Fibroblast of skin of left biceps (primary cell): ENCODE measurements around the gene IFNAR1.

ENCODE experiments used
- DNase-seq, 2 experiments: peaks; one replicate each; pipeline ENCODE4 v3.0.0-alpha.2; 2013; ENCODE audit warnings: low read depth in 2 of 2

The IFNAR1 gene

DNA sequence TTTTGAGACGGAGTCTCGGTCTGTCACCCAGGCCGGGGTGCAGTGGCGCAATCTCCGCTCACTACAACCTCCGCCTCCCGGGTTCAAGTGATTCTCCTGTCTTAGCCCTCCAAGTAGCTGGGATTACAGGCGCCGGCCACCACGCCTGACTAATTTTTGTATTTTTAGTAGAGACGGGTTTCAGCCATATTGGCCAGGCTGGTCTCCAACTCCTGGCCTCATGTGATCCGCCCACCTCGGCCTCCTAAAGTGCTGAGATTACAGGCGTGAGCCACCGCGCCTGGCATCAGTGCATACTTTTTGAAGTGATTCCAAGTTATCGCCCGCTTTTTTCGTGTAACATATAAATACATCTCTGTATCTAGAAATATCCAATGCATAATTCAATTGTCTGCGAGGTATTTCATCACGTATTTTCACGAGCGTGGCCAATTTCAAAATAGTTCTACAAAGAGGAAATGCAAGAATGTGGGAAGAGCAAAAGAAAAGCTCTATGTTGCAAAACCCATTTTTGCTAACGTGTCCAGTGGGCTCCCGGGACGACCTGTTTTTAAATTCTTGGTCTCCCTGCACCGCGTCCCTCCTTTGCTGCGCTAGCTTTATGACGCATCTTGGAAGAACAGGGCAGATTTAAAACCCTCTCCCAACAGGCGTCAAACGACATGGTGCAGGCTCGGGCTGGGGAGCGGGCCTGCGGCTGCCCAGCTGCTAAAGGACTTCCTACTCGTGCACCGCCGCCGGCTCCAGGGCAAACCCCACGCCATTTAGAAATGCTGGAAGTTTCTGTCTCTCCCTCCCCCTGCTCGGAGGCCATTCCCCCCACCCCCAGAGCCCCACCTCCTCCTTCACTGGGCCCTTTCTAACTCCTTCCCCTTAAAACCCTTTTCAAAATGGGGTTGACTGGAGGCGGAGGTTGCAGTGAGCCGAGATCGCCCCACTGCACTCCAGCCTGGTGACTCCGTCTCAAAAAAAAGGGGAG is 77.5 kb downstream of the IFNAR1 start:
- peak in 1 of 2 experiments; percentile 42 for DNase-seq

DNA sequence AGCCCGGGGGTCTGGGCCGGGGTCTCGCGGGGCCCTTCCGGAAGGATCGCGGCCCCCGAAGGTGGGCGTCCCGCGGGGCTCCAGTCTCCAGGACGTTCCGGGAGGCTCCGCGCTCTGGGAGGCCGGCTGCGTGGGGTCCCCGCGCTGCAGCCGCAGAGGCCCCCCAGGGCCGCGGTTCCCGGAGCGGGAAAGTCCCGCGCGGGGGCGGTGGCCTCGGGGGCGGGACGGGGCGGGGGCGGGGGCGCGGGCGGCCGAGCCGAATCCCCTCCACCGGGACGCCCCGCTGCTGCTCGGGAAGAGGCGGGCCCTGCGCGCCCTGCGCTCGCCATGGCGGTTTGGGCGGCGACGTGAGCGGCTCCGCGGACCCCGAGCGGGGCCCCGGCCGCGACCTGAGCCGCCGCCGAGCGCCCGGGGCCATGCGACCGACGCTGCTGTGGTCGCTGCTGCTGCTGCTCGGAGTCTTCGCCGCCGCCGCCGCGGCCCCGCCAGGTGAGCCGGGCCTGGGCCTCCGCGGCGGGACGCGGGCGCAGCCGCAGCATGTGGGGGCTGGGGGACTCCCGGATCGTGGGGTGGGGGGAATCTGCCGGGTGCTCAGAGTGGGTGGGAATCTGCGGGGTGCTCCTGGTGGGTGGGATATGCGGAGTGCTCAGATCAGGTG is 78.5 kb downstream of the IFNAR1 start, which contains the start of gene IFNGR2:
Gene IFNGR2 (plus strand): TSS at position 286 of the 658 bp plus-strand sequence. CDS start 131 bp downstream, at position 417.
- DNase-seq, result no peak

DNA sequence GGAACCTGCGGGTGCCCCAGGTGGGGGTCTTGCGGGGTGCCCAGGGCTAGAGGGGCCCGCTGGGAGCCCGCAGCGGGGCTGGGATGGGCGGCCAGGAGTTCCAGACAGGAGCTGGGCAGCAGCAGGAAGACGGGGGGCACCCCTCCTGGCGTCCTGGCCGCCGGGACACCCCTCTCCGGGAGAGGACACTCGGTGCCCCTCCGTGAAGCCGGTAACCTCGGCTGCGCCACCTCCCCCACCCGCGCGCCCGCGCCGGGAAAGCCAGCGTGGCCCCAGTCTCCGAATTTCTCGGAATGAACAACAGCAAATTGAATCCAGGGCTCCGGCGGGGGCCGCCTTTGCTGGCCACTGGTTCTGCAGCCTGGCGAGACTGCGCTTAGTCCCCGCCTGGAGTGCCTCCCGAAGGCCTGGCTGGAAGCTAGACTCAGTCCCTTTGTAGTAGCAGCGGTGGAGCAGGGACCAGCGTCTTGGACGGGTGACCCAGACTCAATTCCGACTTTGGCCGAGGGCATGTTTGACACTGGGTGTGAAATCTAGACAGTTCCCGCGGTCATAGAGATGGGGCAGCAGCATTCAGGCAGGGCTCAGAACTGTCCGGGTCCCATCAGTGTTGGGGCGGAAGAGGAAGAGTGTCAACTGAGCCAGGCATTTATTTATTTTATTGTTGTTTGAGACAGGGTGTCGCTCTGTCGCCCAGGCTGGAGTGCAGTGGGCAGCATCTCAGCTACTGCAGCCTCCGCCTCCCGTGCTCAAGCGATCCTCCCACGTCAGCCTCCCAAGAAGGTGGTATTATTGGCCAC is 79.2 kb downstream of the IFNAR1 start:
- DNase-seq, result no peak

DNA sequence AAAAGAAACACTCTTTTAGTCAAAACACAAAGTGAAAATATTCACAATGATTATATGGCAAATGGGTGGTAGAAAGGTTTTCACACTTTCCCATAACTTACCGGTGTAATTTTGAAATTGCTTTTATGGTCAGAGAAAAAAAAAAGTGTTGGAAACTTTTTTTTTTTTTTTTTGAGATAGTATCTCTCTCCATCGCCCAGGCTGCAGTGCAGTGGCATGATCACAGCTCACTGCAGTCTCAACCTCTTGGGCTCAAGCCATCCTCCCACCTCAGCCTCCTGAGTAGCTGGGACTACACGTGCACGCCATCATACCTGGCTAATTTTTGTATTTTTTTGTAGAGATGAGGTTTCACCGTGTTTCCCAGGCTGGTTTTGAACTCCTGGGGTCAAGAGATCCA is 81.7 kb downstream of the IFNAR1 start:
- no peak for DNase-seq
